Natural killer cell (primary cell): ENCODE measurements around the gene NYAP2. TPM values are rescaled to one million over a fixed set of nuclear protein-coding genes. Genes with fewer than 3 reads are reported as not detected.

Experiments used
- ATAC-seq, 3 donors: fragments of 150-1000 bp in 2 of 3; fragments of 200-7000 bp in 1 of 3; cut with Tn5 transposase; 1 replicate in 1 of 3; 2 replicates in 2 of 3; pipeline ENCODE4 v1.10.0; 2021; ENCODE audit warnings: mild to moderate bottlenecking in 2 of 3, moderate library complexity in 2 of 3
- DNase-seq, 2 donors: peaks; one replicate each; pipeline versions ENCODE4 v3.0.0 to v3.0.0-alpha.2; 2013 to 2021; ENCODE audit warnings: mixed read lengths in 1 of 2
- H3K27ac ChIP-seq: one replicate; pipeline ENCODE4 v1.5.1; 2013; ENCODE audit warnings: mild to moderate bottlenecking, low read length
- H3K27me3 ChIP-seq: one replicate; pipeline ENCODE4 v1.6.1; 2013; ENCODE audit warnings: low read length; ENCODE audit not compliant: control insufficient read depth, insufficient read depth
- H3K36me3 ChIP-seq: one replicate; pipeline ENCODE4 v1.6.1; 2013; ENCODE audit warnings: low read length; ENCODE audit not compliant: control insufficient read depth, insufficient read depth
- H3K4me1 ChIP-seq: one replicate; pipeline ENCODE4 v1.6.1; 2013; ENCODE audit warnings: low read length; ENCODE audit not compliant: control insufficient read depth, insufficient read depth
- H3K4me3 ChIP-seq: one replicate; pipeline ENCODE4 v1.5.1; 2013; ENCODE audit warnings: low read length
- H3K9me3 ChIP-seq: one replicate; pipeline ENCODE4 v1.6.1; 2013; ENCODE audit warnings: low read length; ENCODE audit not compliant: control insufficient read depth, insufficient read depth
- H3K27ac Mint-ChIP-seq, 2 donors: one replicate each; pipeline ENCODE4 v1.8.0; 2022; ENCODE audit warnings: mild to moderate bottlenecking in 2 of 2, mixed read lengths in 2 of 2, moderate library complexity in 1 of 2
- H3K27me3 Mint-ChIP-seq, 2 donors: one replicate each; pipeline ENCODE4 v1.8.0; 2022; ENCODE audit warnings: low read depth in 2 of 2, mixed read lengths in 2 of 2
- H3K36me3 Mint-ChIP-seq: one replicate; pipeline ENCODE4 v1.8.0; 2022; ENCODE audit warnings: mixed read lengths
- H3K4me1 Mint-ChIP-seq, 2 donors: one replicate each; pipeline ENCODE4 v1.8.0; 2022; ENCODE audit warnings: mixed read lengths in 2 of 2
- H3K4me3 Mint-ChIP-seq: one replicate; pipeline ENCODE4 v1.8.0; 2022; ENCODE audit warnings: mild to moderate bottlenecking, moderate library complexity, mixed read lengths
- H3K9me3 Mint-ChIP-seq, 2 donors: one replicate each; pipeline ENCODE4 v1.8.0; 2022; ENCODE audit warnings: mixed read lengths in 2 of 2
- CTCF ChIP-seq: fragments of 200-600 bp; IDR thresholded peaks from one replicate; pipeline ENCODE4 v1.8.0; 2022; ENCODE audit warnings: antibody characterized with exemption
- WGBS: methylation state at CpG from one replicate; pipeline ENCODE4 v1.1.7; 2013; ENCODE audit warnings: missing lambda C conversion rate; ENCODE audit not compliant: insufficient coverage; 5-methylcytosine and 5-hydroxymethylcytosine counted together
- intact Hi-C: fragments of 100-400 bp; cut with micrococcal nuclease; formaldehyde crosslinking; loops from one replicate; pipeline ENCODE4 v1.14.2; 2022
- total RNA-seq, 4 donors: library from RNA; stranded (reverse); fragments of 120-200 nt in 1 of 4; gene quantifications; one replicate each; pipeline versions ENCODE4 v1.2.3 to v1.2.4, GENCODE V29; 2013 to 2022

The NYAP2 gene
- total RNA-seq, 3 donors from 2014 or later (not counting 1 experiment from before 2014, with no cell fraction given): 0.14 TPM; not detected in 2

GRCh38 chr2:225465827-225466226, 66.3 kb downstream of the NYAP2 start:
- H3K27me3 ChIP-seq: no peaks in the 10 kb centered on the region
- WGBS: 92% methylated on average over 4 of the region's 4 CpGs
- no peak overlapping the region for H3K4me3 ChIP-seq
- Mint-ChIP-seq H3K4me3 (no peak overlapping the region), H3K36me3 (no peaks in the 10 kb centered on the region), H3K9me3 (no peaks in the 10 kb centered on the region), H3K4me1 (peaks cover 21 to 35% of the 10 kb centered on the region in 2 donors), H3K27ac (no peak overlapping the region), H3K27me3 (no peaks in the 10 kb centered on the region)
- intact Hi-C loops: no loop called here
- ATAC-seq: no peak
- TF ChIP-seq CTCF: no peak
- no peaks in the 10 kb centered on the region for H3K9me3 ChIP-seq
- H3K36me3 ChIP-seq: no peaks in the 10 kb centered on the region
- H3K27ac ChIP-seq: no peak overlapping the region
- H3K4me1 ChIP-seq: peaks cover 5% of the 10 kb centered on the region
- DNase-seq: no peak

GRCh38 chr2:225466891-225467604, 67.5 kb downstream of the NYAP2 start:
- H3K27me3 ChIP-seq: no peaks in the 10 kb centered on the region

GRCh38 chr2:225468131-225468530, 68.6 kb downstream of the NYAP2 start:
- 84% methylated on average over 2 of the region's 2 CpGs for WGBS
- H3K36me3 Mint-ChIP-seq: no peaks in the 10 kb centered on the region
- DNase-seq (no peak), ATAC-seq (no peak)
- Histone ChIP-seq H3K4me3 (no peak overlapping the region), H3K36me3 (no peaks in the 10 kb centered on the region), H3K9me3 (no peaks in the 10 kb centered on the region), H3K4me1 (peaks cover 5% of the 10 kb centered on the region), H3K27ac (no peak overlapping the region), H3K27me3 (no peaks in the 10 kb centered on the region)
- no peak overlapping the region for H3K27ac Mint-ChIP-seq
- no peak overlapping the region for H3K4me3 Mint-ChIP-seq
- no peak for TF ChIP-seq CTCF
- intact Hi-C loops: no loop called here
- H3K27me3 Mint-ChIP-seq: no peaks in the 10 kb centered on the region
- no peaks in the 10 kb centered on the region for H3K9me3 Mint-ChIP-seq
- H3K4me1 Mint-ChIP-seq: peaks cover 21 to 35% of the 10 kb centered on the region in 2 donors

More at GRCh38 chr2:225466891-225467604, 67.5 kb downstream of the NYAP2 start:
- peaks cover 21 to 35% of the 10 kb centered on the region in 2 donors for H3K4me1 Mint-ChIP-seq
- H3K4me3 Mint-ChIP-seq: no peak overlapping the region
- no peaks in the 10 kb centered on the region for H3K27me3 Mint-ChIP-seq
- no peak for ATAC-seq
- no peak for TF ChIP-seq CTCF
- Histone ChIP-seq H3K36me3 (no peaks in the 10 kb centered on the region), H3K9me3 (no peaks in the 10 kb centered on the region), H3K4me3 (no peak overlapping the region), H3K27ac (no peak overlapping the region), H3K4me1 (peaks cover 5% of the 10 kb centered on the region)
- no peak for DNase-seq
- no peak overlapping the region for H3K27ac Mint-ChIP-seq
- no peaks in the 10 kb centered on the region for H3K36me3 Mint-ChIP-seq
- no peaks in the 10 kb centered on the region for H3K9me3 Mint-ChIP-seq
- 77% methylated on average over 9 of the region's 9 CpGs for WGBS
- intact Hi-C loops: no loop called here

GRCh38 chr2:225471039-225471438, 71.5 kb downstream of the NYAP2 start:
- Mint-ChIP-seq H3K4me3 (no peak overlapping the region), H3K4me1 (peaks cover 9 to 18% of the 10 kb centered on the region in 2 donors), H3K27me3 (peaks cover 0 to 3% of the 10 kb centered on the region in 2 donors), H3K36me3 (no peaks in the 10 kb centered on the region), H3K27ac (no peak overlapping the region), H3K9me3 (no peaks in the 10 kb centered on the region)
- intact Hi-C loops: no loop called here
- Histone ChIP-seq H3K27me3 (no peaks in the 10 kb centered on the region), H3K4me3 (no peak overlapping the region), H3K36me3 (no peaks in the 10 kb centered on the region), H3K9me3 (no peaks in the 10 kb centered on the region), H3K4me1 (no peaks in the 10 kb centered on the region), H3K27ac (no peak overlapping the region)
- no peak for DNase-seq
- no peak for TF ChIP-seq CTCF
- 100% methylated on average over 1 of the region's 3 CpGs for WGBS
- ATAC-seq: no peak
